Stimulated activated CD8-positive, alpha-beta memory T cell treated with anti-CD3 and anti-CD28 coated beads, Interleukin-2, amount 100 ng/mL, for 48 hours (primary cell): ENCODE results near the gene DPY19L1.
"Not testable (repeated sequence)": the region's sequence is repeated elsewhere in the genome, so short reads cannot be mapped to it uniquely, and the experiment has no call there.

Source experiments
- DNase-seq, 2 donors: peaks; one replicate each; pipeline ENCODE4 v3.0.0-alpha.2; 2020; ENCODE audit warnings: low read depth in 2 of 2

Gene DPY19L1

DNA sequence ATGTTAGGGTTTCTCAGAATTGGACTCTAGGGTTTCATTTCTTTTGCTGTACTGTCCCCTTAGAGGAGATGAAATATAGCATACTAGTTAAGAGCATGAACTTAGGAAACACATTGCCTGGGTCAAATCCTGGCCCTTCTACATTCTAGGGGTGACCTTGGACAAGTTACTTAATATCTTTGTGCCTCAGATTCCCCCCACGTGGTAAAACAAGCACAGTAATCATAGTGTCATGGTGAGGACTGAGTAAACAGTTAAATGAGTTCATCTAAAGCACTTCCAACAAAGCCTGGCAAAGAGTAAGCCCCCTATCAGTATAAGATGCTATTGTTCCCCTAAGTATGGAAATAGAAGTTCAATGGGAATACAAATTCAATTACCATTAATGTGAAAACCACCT, 5.1 kb downstream of the DPY19L1 start:
- no peak for DNase-seq

DNA sequence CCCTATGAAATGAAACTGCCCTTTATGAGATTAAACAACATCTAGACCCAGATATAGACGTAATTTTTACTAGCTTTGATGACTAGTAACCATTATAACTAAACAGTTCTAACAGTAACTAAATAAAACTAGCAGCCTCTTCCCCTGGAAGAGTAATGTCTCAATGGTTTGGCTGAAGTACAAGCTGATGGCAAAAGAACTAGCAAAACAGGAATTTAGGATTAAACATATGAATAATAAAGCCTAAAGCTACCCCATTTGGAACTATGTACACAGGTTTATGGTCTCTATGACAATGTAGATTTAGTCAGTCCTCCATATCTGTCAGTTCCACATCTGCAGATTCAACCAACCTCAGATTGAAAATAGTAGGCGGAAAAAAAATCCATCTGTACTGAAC, 6.4 kb downstream of the DPY19L1 start:
- DNase-seq, result no peak

DNA sequence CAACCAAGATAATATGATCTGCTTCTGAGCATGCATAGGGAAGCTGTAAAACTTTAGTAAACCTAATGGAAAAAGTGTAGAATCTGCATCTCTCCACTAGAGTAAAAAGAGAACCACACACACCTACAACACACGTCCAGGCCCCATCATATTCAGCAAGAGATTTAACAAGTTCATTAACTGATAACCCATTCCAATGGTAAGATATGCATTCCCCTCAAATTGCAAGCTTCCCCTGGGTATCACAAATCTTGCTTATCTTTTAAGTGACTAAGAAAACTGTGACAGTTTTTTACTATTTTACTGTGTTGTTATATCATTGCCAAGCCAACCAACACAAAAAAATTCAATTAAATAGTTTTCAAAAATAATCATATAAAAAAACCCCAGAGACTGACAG, 8.0 kb downstream of the DPY19L1 start:
- DNase-seq, result no peak

GRCh38 chr7:35026150-35026549, 11.1 kb downstream of the DPY19L1 start:
- no peak for DNase-seq

DNA sequence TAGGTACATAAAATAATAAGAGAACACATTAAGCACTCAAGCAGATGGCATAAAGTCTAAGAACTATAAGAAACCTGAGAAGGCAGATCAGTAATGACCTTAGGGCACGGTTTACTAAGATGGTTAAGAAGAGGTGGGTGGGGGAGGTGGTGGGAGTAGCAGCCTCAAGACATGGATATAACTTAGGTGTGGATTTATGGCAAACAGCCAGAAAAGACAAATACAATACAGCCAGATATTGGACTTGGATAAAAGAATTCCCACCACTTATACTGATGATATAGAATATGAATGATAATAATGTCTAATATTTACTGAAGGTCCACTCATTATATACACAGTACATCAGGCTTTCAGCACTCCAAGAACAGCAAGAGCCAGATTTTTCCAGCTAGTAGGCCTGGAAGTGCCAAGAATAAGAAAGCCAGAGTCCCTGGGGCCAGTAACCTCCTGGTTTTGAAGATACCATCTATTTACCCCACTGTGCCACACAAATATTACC, 11.9 kb downstream of the DPY19L1 start:
- no peak for DNase-seq

- DNase-seq, result no peak
Measured at GRCh38 chr7:35024298-35024697, 13.0 kb downstream of the DPY19L1 start.

GRCh38 chr7:35022725-35023124, 14.6 kb downstream of the DPY19L1 start:
- DNase-seq, result no peak

DNA sequence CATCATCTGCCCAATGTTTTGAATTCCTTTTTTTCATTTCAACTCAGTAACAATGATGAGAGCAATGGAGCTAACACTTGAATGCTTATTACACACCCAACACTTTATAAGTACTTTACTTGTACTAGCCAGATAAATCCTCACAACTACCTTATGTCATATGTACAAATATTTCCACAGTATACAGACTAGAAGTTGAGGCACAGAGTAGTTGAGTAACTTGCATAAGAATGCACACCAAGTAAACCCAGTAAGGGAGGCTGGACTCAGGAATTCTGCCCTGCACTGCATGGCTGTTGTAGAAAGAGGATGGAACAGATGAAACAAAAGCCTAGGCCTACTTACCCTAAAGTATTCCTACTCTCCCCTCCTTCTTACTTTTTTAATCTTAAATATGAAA, 15.8 kb downstream of the DPY19L1 start:
- no peak for DNase-seq

- no peak for DNase-seq
Measured at GRCh38 chr7:35019801-35020200, 17.5 kb downstream of the DPY19L1 start.

DNA sequence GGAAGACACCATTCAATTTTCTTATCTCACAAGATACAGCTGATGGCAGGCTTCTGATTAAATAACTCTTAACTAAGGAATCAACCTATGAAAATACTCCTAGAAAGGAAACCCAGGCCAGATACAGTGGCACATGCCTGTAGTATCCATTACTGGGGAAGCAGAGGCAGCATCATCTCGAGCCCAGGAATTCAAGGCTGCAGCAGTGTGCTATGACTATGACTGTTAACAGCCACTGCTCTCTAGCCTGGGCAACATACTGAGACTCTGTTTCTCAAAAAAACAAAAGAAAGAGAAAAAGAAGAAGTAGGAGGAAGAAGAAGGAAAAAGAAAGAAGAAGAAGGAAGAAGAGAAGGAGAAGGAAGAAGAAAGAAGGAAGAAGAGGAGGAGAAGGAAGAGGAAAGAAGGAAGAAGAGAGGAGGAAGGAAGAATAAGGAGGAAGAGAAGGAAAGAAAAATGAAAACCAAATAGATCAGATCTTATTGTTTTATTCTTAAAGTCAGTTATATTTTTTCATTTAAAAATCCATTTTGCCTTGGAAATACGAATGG, 18.0 kb downstream of the DPY19L1 start:
- DNase-seq, result no peak

DNA sequence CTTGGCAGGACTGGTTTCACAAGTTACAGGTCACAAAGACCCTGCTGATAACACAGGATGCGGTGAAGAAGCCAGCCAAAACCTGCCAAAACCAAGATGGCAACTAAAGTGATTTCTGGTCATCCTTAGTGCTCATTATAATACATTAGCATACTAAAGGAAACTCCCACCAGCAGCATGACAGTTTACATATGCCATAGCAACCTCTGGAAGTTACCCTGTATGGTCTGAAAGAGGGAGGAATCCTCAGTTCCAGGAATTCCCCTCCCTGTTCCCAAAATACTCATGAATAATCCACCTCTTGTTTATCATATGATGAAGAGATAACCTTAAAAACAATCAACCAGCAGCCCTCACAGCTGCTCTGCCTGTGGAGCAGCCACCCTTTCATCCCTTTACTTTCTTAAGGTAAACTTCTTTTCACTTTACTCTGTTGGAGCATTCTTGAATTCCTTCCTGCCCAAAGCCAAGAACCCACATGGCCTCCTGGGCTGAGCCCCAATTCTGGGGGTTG, 21.9 kb downstream of the DPY19L1 start:
- DNase-seq, result no peak

GRCh38 chr7:35012160-35012559, 25.1 kb downstream of the DPY19L1 start:
- no peak for DNase-seq

DNA sequence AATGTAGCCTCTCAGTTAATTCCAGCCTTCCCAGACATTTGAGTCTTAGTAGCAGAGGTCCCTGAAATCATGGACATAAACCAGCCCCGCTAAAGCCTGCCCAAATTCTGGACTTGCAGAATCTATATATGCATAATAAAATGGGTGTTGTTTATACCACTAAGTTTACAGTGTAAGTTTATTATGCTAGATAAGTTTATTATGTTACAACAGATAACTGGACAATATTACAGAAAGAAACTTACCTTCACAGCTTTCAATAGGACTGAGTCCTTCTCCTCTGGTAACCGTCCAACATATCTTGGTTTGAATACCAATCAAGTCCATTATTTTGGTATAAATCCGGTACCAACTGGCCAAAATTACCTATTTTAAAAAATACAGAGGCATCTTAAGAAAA, 26.2 kb downstream of the DPY19L1 start:
- no peak for DNase-seq

GRCh38 chr7:35007768-35008167, 29.5 kb downstream of the DPY19L1 start:
- no peak for DNase-seq

DNA sequence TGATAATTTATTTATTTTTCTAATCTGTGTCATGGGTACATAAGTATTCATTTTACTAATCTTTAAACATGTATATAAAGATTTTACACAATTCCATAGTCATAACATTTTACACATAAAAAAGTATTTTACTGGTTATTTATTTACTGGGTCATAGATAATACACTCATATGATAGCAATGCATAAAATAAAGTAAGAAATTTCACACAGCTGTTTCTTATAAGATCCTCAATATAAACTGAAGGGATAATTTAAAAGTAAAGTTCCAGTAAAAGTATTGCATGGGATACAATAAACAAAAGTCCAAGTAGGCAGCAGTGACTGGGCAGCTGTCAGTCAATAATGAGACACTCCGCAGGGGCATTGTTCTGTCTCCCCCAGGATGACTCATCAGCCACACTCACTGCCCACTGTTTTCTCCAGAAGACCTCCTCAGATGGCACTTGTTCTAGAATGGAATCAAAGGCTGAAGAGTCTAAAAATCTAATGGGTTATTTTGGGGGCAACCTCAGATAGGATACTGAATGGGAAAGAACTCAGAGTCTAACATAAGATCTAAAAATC, 32.7 kb downstream of the DPY19L1 start:
- no peak for DNase-seq

DNA sequence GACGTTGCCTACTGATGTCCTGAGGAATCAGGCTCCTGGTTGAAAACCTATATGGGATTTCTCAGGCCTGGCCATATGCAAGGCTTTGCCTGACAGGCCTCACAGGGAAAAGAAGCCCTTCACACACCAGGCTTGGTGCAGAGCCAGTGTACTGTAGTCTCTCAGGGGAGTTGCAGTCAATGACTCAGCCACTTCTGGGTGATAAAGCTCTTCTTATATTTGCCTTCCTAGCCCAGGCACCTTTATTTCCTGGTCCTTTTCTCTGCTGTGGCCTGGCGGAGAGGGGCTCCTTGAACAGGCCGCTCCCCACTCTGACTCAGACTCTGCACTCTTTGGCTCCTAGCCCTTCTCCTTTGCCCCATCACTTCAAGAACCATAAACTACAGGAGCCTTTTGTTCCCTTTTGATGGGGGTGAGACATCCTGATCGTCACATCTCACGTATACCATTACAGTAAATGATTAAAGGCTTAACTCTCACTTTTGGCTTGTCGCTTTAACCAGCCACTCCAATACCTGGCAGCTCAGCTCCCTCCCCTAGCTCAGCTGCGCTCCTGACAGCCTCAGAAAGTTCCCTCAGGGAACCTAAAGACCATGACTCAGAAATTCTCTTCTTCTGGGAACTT, 33.5 kb downstream of the DPY19L1 start:
- no peak for DNase-seq

- not testable (repeated sequence) for DNase-seq
Measured at GRCh38 chr7:35003177-35003650, 34.1 kb downstream of the DPY19L1 start.

DNA sequence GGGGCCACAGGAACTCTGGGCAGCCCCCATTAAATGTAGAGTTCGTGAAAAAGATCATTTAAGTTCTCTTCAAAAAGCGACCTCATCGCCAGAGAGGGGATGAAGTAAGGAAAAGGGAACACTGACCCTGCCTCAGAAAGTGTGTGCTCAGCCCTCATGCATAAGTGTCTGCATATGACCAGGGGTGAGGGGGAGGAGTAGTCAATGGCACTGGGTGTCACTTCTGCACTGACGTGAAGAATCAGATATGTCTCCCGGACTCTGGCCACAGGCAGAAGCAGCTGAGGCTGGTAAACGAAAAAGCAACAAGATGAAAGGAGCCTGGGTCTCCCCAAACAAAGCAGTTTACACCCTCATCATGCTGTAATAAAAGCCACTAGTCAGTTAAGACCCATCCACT, 39.0 kb downstream of the DPY19L1 start:
- DNase-seq, result not testable (repeated sequence)

DNA sequence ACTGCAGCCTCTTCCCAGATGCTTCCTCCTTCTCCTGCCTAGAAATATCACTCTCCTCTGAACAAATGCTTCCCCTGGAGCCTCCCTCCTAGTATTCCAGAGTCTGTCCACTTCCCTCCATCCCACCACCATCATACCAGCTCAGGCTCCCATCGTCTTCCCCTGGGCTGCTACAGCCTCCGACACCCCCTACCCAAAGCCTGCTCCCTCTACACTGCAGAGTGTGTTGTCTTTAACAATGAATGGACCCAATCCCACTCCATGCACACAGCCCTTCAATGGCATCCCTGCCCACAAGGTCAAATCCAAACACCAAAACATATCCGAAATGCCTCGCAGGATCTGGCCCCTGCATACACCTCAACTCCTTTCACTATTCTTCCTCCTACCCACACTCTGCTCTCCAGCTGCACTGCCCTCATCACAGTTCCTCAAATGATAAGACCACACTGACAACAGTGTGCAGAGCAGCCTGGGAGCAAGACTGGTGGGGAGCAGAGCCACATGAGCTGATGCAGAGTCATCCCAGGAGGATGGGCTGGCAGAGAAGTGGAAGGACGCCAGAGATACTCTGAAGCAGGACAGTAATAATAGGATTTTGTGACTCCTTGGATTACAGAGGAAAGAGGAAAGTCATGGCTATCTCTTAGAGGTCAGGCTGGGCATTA, 40.7 kb downstream of the DPY19L1 start:
- DNase-seq, result not testable (repeated sequence)

DNA sequence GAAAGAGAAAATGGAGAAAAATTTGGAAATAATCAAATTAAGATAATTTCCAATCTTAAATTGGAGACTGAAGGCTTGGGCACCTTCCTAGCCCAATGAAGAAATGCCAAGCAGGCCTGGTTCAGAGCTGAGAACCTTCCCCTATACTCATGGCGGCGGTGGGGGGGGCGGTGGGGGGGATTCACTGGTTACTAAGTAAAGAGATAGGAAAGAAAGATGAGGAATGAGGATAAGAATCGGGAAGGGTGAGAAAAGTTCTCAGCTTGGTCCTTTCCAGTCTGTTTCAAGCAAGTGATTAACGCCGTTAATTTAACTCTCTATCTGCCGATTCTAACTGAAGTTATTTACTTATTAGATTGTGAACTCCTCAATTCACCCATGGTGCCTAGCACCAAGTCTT, 41.5 kb downstream of the DPY19L1 start:
- no peak for DNase-seq

- peak; percentile 3 to 19 for DNase-seq
Measured at GRCh38 chr7:34991938-34992840, 45.1 kb downstream of the DPY19L1 start.
